ENCODE data around the gene CYP4F8.
"Not testable (repeated sequence)": the region's sequence is repeated elsewhere in the genome, so short reads cannot be mapped to it uniquely, and the experiment has no call there.

Gene CYP4F8

GRCh38 chr19:15649526-15649925, 34.5 kb downstream of the CYP4F8 start:
- DNase-seq = no peak

- DNase-seq = not testable (repeated sequence)
Measured at GRCh38 chr19:15650123-15650522, 35.1 kb downstream of the CYP4F8 start.

DNA sequence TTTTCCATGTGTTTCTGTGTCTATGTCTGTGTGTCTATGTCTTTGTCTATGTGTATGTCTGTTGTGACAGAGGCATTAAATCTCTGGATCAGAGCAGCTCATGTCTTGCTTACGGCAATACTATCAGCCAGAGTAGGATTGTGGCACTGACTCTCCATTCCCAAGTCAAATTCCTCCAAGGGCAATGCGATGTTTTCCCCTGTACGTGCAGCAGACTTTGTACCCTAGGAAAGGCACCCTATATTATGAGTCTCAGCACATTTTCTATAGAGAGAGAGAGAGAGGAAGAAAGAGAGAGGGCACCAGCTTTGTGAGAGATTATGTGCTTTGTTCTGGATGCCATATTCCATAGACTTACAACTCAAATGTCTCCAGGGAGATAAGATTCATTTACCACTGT, 36.8 kb downstream of the CYP4F8 start:
- DNase-seq = no peak

- DNase-seq = no peak
Measured at GRCh38 chr19:15652559-15653278, 37.7 kb downstream of the CYP4F8 start.

GRCh38 chr19:15656467-15656866, 41.4 kb downstream of the CYP4F8 start:
- DNase-seq = no peak

DNA sequence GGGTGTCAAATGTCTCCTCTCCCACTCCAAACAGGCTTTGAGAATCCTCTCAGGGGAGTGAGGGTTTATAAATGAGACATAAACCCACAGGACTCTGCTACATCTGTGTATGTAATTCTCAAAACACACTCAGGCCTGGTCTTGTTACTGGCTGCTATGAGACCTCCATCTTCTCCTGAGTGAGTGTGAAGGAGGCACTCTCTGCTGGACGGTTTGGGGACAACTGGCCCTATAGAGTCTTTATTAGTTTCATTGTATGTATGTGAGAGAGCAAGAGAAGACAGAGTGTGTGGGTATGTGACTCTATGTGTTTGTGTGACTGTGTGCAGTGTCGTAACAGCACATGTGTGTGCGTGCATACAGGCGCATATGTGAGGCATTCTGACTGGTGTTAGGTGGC, 48.2 kb downstream of the CYP4F8 start:
- no peak for DNase-seq

GRCh38 chr19:15666186-15666585, 51.2 kb downstream of the CYP4F8 start:
- DNase-seq = no peak

GRCh38 chr19:15666883-15667282, 51.9 kb downstream of the CYP4F8 start:
- DNase-seq = no peak

- no peak for DNase-seq
Measured at GRCh38 chr19:15669440-15669839, 54.4 kb downstream of the CYP4F8 start.

DNA sequence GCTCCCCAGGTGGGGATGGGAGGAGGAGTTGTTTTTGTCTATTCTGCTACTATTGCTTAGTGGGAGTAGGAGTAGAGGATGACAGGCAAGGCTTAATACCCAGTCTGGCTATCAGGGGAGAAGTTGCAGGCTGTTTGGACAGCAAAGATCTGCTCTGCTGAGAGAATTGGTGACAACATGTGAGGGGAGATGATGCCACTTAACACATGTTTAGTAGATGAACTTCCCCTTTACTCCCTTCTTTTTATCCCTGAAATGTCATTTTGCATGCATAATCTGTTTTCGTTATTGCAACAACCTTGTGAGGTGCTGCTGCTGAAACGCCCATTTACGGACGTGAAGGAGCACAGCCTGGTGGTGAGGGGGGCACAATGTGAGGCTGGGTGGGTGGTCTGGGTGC, 54.9 kb downstream of the CYP4F8 start:
- DNase-seq = no peak

DNA sequence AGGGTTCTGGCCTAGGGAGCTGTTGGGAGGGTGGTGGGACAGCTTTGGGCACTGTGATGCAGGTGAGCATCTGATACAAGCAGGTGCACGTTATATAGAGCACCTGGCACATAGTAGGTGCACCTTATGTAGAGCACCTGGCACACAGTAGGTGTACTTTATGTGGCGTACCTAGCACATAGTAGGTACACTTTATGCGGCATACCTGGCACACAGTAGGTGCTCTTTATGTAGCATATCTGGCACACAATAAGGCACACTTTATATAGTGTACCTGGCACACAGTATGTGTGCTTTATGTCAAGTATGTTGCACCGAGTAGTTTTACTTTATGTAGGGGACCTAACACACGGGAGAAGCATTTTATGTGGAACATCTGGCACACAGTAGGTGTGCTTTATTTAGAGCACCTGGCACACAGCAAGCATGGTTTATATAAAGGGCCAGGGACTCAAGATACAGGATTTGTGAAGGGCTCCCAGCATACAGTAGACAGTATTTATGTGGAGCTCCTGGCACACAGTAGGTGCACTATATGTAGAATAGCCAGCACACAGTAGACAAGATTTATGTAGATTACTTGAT, 56.3 kb downstream of the CYP4F8 start:
- DNase-seq = no peak

- no peak for DNase-seq
Measured at GRCh38 chr19:15671891-15672579, 57.0 kb downstream of the CYP4F8 start.

DNA sequence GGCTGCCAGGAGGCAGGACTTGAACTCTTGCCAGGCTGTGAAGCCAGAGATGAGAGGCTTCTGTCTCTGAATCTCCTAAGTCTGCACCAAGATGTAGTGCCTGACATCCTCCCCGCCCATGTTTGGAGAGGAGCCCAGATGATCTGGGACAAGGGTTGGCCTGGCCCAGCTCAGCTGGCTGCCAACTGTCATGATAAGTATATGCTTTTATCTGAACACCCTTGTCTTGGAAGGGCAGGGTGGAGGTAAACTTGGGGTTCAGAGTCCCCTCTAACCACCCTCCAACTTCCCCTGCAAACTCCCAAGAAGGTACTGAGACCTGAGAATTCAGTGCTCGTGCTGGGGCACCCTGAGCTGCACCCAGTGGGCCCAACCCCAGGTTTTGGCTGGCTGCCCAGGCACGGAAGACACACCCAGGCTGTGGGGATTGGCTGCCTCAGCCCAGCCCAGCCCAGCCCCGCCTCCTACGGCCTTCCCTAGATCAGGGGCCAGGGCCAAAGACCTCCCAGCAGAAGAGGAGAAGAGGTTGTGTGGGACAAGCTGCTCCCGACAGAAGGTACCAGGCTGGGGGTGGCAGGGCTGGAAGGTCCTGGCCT, 57.7 kb downstream of the CYP4F8 start, which contains the start of gene CYP4F12:
CYP4F12 (plus strand) TSS at position 508 of the 596 bp plus-strand sequence. CDS start 443 bp downstream, outside the sequence.
- no peak for DNase-seq

- DNase-seq = no peak
Measured at GRCh38 chr19:15673176-15673654, 58.2 kb downstream of the CYP4F8 start.

DNA sequence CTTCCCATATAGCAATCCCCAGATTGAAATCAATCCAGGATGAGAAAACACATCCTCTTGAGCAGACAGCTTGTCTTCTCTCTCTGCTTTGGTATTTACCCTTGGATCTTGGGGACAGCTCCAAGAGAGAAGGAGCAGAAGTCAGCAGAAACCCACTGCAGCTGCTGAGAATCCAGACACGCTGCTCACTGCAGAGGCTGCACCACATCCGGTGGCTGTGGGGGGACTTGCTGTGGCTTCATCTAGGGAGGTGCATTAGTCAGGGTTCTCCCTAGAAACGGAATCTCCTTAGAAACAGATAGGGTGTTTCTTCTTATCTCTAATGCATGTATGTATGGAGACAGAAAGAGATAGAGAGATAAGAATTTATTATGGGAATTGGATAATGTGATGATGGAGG, 60.5 kb downstream of the CYP4F8 start:
- no peak for DNase-seq

- DNase-seq = no peak
Measured at GRCh38 chr19:15679089-15679488, 64.1 kb downstream of the CYP4F8 start.

DNA sequence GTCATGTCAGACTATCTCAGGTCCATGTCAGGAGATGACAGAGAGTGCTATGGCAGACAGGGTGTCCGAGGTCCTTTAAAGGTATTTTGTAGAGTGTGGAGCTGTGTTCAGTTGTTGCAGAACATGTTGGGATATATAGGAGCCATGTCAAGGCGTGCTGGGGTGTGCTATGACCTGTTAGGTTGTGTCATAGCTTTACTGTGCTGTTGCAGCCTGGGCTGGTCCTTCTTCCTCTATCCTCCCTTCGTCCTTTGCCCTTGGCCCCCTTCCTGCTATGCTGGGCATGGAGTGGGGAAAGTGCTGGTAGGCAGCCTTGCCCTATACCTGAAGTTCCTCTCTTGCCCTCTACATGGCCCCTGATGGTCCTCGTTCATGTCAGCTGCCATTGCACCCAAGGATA, 64.8 kb downstream of the CYP4F8 start:
- not testable (repeated sequence) for DNase-seq
